Mesenchymal stem cell (in vitro differentiated cells and primary cell): ENCODE data around the gene SYNGR3.
A peak's percentile ranks its signal among the peaks of the same experiment; 100 is the strongest.

Experiments
- DNase-seq: peaks from one replicate; pipeline ENCODE4 v3.0.0-alpha.2; 2013
- H2AFZ ChIP-seq: one replicate; pipeline ENCODE4 v1.6.1; 2013; ENCODE audit warnings: low read depth, mild to moderate bottlenecking, control low read depth, inconsistent platforms, low read length, moderate library complexity
- H2AK5ac ChIP-seq: 2 replicates; pipeline ENCODE4 v1.6.1; 2013; ENCODE audit warnings: low read length, moderate library complexity, mild to moderate bottlenecking, inconsistent platforms; ENCODE audit not compliant: severe bottlenecking
- H2BK120ac ChIP-seq: one replicate; pipeline ENCODE4 v1.6.1; 2013; ENCODE audit warnings: low read depth, mild to moderate bottlenecking, inconsistent platforms, low read length, moderate library complexity
- H2BK12ac ChIP-seq, 2 experiments: one replicate each; pipeline ENCODE4 v1.6.1; 2013; ENCODE audit warnings: inconsistent platforms in 2 of 2, low read length in 2 of 2, mild to moderate bottlenecking in 2 of 2, moderate library complexity in 2 of 2, control low read depth in 1 of 2
- H2BK15ac ChIP-seq: one replicate; pipeline ENCODE4 v1.6.1; 2013; ENCODE audit warnings: mild to moderate bottlenecking, low read depth, inconsistent platforms; ENCODE audit not compliant: poor library complexity, severe bottlenecking
- H2BK5ac ChIP-seq: 2 replicates; pipeline ENCODE4 v1.6.1; 2013; ENCODE audit warnings: low read depth, mild to moderate bottlenecking, low read length, control low read depth, inconsistent platforms; ENCODE audit not compliant: poor library complexity, severe bottlenecking
- H3K14ac ChIP-seq, 2 experiments: one replicate each; pipeline ENCODE4 v1.6.1; 2013; ENCODE audit warnings: inconsistent platforms in 2 of 2, low read length in 2 of 2, control low read depth in 1 of 2, mild to moderate bottlenecking in 1 of 2, moderate library complexity in 1 of 2
- H3K18ac ChIP-seq, 2 experiments: one replicate each; pipeline ENCODE4 v1.6.1; 2013; ENCODE audit warnings: inconsistent platforms in 2 of 2, low read length in 2 of 2, control low read depth in 1 of 2, low read depth in 1 of 2, mild to moderate bottlenecking in 1 of 2
- H3K23ac ChIP-seq, 2 experiments: one replicate each; pipeline ENCODE4 v1.6.1; 2013; ENCODE audit warnings: inconsistent platforms in 2 of 2, low read length in 2 of 2, mild to moderate bottlenecking in 2 of 2, moderate library complexity in 2 of 2, control low read depth in 1 of 2
- H3K27ac ChIP-seq: 2 replicates; pipeline ENCODE4 v1.5.1; 2013; ENCODE audit warnings: mild to moderate bottlenecking, moderate library complexity, low read length, control low read depth, inconsistent platforms; ENCODE audit not compliant: poor library complexity, severe bottlenecking
- H3K27me3 ChIP-seq, 2 experiments: 2 replicates each; pipeline versions ENCODE4 v1.6.1 to v1.7.0; 2013; ENCODE audit warnings: low read length in 2 of 2, mild to moderate bottlenecking in 2 of 2, moderate library complexity in 2 of 2, control low read depth in 1 of 2, inconsistent platforms in 1 of 2; ENCODE audit not compliant: control insufficient read depth in 1 of 2, insufficient read depth in 1 of 2
- H3K36me3 ChIP-seq, 2 experiments: 2 replicates each; pipeline versions ENCODE4 v1.6.1 to v1.7.0; 2013; ENCODE audit warnings: low read length in 2 of 2, control low read depth in 1 of 2, inconsistent platforms in 1 of 2, low read depth in 1 of 2, mild to moderate bottlenecking in 1 of 2; ENCODE audit not compliant: insufficient read depth in 2 of 2, control insufficient read depth in 1 of 2
- H3K4ac ChIP-seq, 2 experiments: one replicate each; pipeline ENCODE4 v1.6.1; 2013; ENCODE audit warnings: inconsistent platforms in 2 of 2, low read length in 2 of 2, mild to moderate bottlenecking in 2 of 2, moderate library complexity in 2 of 2, control low read depth in 1 of 2, low read depth in 1 of 2
- H3K4me1 ChIP-seq: 2 replicates; pipeline ENCODE4 v1.6.1; 2013; ENCODE audit warnings: low read depth, low read length, control low read depth; ENCODE audit not compliant: control insufficient read depth, insufficient read depth
- H3K4me2 ChIP-seq: 2 replicates; pipeline ENCODE4 v1.6.1; 2013; ENCODE audit warnings: low read length, mild to moderate bottlenecking, inconsistent platforms; ENCODE audit not compliant: poor library complexity, severe bottlenecking
- H3K4me3 ChIP-seq, 2 experiments: 2 replicates each; pipeline versions ENCODE4 v1.5.1 to v1.7.0; 2013; ENCODE audit warnings: low read length in 2 of 2, mild to moderate bottlenecking in 2 of 2, control low read depth in 1 of 2, low read depth in 1 of 2; ENCODE audit not compliant: insufficient read depth in 1 of 2
- H3K79me1 ChIP-seq: replicated peaks from 2 replicates; pipeline ENCODE4 v1.6.1; 2013; ENCODE audit warnings: mild to moderate bottlenecking, control low read depth, low read length, inconsistent platforms; ENCODE audit not compliant: poor library complexity, severe bottlenecking
- H3K9ac ChIP-seq: 2 replicates; pipeline ENCODE4 v1.7.0; 2013; ENCODE audit warnings: mild to moderate bottlenecking, low read length, moderate library complexity
- H3K9me3 ChIP-seq: 2 replicates; pipeline ENCODE4 v1.7.0; 2013; ENCODE audit warnings: mild to moderate bottlenecking, low read length; ENCODE audit not compliant: control insufficient read depth
- H4K8ac ChIP-seq: one replicate; pipeline ENCODE4 v1.6.1; 2013; ENCODE audit warnings: inconsistent platforms, mild to moderate bottlenecking, low read length, moderate library complexity
- H4K91ac ChIP-seq: one replicate; pipeline ENCODE4 v1.6.1; 2013; ENCODE audit warnings: mild to moderate bottlenecking, low read length, inconsistent platforms
- WGBS: methylation state at CpG from one replicate; pipeline ENCODE4 v1.1.7; 2013; ENCODE audit warnings: mixed read lengths; 5-methylcytosine and 5-hydroxymethylcytosine counted together

SYNGR3 gene

GRCh38 chr16:2031081-2031577, 41.4 kb downstream of the SYNGR3 start:
- no peak overlapping the region for H4K8ac ChIP-seq
- H3K79me1 ChIP-seq: peaks cover 7% of the 10 kb centered on the region
- no peak overlapping the region for H2BK15ac ChIP-seq
- 94% methylated on average over 10 of the region's 11 CpGs for WGBS
- DNase-seq: no peak
- no peak overlapping the region for H3K4me3 ChIP-seq
- H3K18ac ChIP-seq: no peak overlapping the region
- peaks cover 79% of the 10 kb centered on the region for H3K4me1 ChIP-seq
- H2BK5ac ChIP-seq: no peak overlapping the region
- H2AFZ ChIP-seq: no peak overlapping the region
- no peak overlapping the region for H3K4ac ChIP-seq
- H3K36me3 ChIP-seq: peaks cover 0 to 47% of the 10 kb centered on the region in 2 experiments
- no peak overlapping the region for H3K23ac ChIP-seq
- no peak overlapping the region for H3K14ac ChIP-seq
- H3K27me3 ChIP-seq: peaks cover 0 to 9% of the 10 kb centered on the region in 2 experiments
- peak overlapping the region; percentile 83 for H2AK5ac ChIP-seq
- H3K9ac ChIP-seq: no peak overlapping the region
- H3K9me3 ChIP-seq: no peaks in the 10 kb centered on the region
- H2BK120ac ChIP-seq: peak overlapping the region; percentile 27
- H3K27ac ChIP-seq: no peak overlapping the region
- no peak overlapping the region for H2BK12ac ChIP-seq
- H4K91ac ChIP-seq: no peak overlapping the region
- H3K4me2 ChIP-seq: no peak overlapping the region

GRCh38 chr16:2032285-2033056, 42.7 kb downstream of the SYNGR3 start:
- peak overlapping the region; percentile 70 for H3K9ac ChIP-seq
- H3K27me3 ChIP-seq: peaks cover 0 to 7% of the 10 kb centered on the region in 2 experiments
- peak overlapping the region; percentile 82 for H3K27ac ChIP-seq
- WGBS: 70% methylated on average over 13 of the region's 15 CpGs
- peak overlapping the region; percentile 92 for H2BK15ac ChIP-seq
- peaks cover 86% of the 10 kb centered on the region for H3K4me1 ChIP-seq
- H2AFZ ChIP-seq: no peak overlapping the region
- H3K4me2 ChIP-seq: peak overlapping the region; percentile 61
- no peak overlapping the region for H3K14ac ChIP-seq
- peak overlapping the region; percentile 29 to 93 for H2BK12ac ChIP-seq
- peak overlapping the region; percentile 93 for H2BK120ac ChIP-seq
- H3K79me1 ChIP-seq: peaks cover 11% of the 10 kb centered on the region
- no peak overlapping the region for H3K4me3 ChIP-seq
- no peak overlapping the region for H2BK5ac ChIP-seq
- peak; percentile 66 for DNase-seq
- peak overlapping the region; percentile 92 for H3K4ac ChIP-seq
- peak overlapping the region; percentile 60 to 94 for H3K18ac ChIP-seq
- peak overlapping the region; percentile 69 for H4K8ac ChIP-seq
- peak overlapping the region; percentile 37 to 46 for H3K23ac ChIP-seq
- peaks cover 0 to 60% of the 10 kb centered on the region in 2 experiments for H3K36me3 ChIP-seq
- H4K91ac ChIP-seq: peak overlapping the region; percentile 78
- no peaks in the 10 kb centered on the region for H3K9me3 ChIP-seq
- peak overlapping the region; percentile 66 for H2AK5ac ChIP-seq

GRCh38 chr16:2033057-2033908, 43.5 kb downstream of the SYNGR3 start:
- H2AK5ac ChIP-seq: peak overlapping the region; percentile 64
- peak overlapping the region; percentile 60 to 94 for H3K18ac ChIP-seq
- peak overlapping the region; percentile 87 for H2BK5ac ChIP-seq
- peak overlapping the region; percentile 69 for H4K8ac ChIP-seq
- peak overlapping the region; percentile 82 for H3K27ac ChIP-seq
- H3K27me3 ChIP-seq: peaks cover 0 to 1% of the 10 kb centered on the region in 2 experiments
- H3K36me3 ChIP-seq: peaks cover 0 to 68% of the 10 kb centered on the region in 2 experiments
- no peaks in the 10 kb centered on the region for H3K9me3 ChIP-seq
- H2BK12ac ChIP-seq: peak overlapping the region; percentile 76 to 93
- peak overlapping the region; percentile 92 to 97 for H3K4ac ChIP-seq
- peak; percentile 74 for DNase-seq
- peak overlapping the region; percentile 24 to 35 for H3K4me3 ChIP-seq
- peaks cover 85% of the 10 kb centered on the region for H3K4me1 ChIP-seq
- H3K4me2 ChIP-seq: peak overlapping the region; percentile 61
- peak overlapping the region in 1 of 2 experiments; percentile 34 for H3K23ac ChIP-seq
- peak overlapping the region; percentile 70 for H3K9ac ChIP-seq
- H4K91ac ChIP-seq: peak overlapping the region; percentile 78
- peaks cover 16% of the 10 kb centered on the region for H3K79me1 ChIP-seq
- H2AFZ ChIP-seq: peak overlapping the region; percentile 36
- peak overlapping the region in 1 of 2 experiments; percentile 81 for H3K14ac ChIP-seq
- H2BK15ac ChIP-seq: peak overlapping the region; percentile 92
- H2BK120ac ChIP-seq: peak overlapping the region; percentile 93
- WGBS: 54% methylated on average over 20 of the region's 37 CpGs
